ENCODE data around the gene MCUR1.

DNA sequence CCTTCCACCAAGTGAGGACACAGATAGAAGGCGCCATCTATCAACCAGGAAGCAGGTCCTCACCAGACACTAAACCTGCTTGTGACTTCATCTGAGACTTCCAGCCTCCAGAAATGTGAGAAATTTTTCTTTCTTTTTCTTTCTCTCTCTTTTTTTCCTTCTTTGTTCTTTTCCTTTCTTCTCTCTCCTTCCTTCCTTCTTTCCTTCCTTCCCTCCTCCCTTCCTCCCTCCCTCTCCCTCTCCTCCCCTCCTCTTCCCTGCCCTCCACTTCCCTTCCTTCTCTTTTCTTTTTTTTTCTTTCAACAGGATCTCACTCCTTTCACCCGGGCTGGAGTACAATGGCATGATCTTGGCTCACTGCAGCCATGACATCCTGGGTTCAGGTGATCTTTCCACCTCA lies 37.4 kb upstream of the MCUR1 start:
- TF ChIP-seq, protein P1, sequence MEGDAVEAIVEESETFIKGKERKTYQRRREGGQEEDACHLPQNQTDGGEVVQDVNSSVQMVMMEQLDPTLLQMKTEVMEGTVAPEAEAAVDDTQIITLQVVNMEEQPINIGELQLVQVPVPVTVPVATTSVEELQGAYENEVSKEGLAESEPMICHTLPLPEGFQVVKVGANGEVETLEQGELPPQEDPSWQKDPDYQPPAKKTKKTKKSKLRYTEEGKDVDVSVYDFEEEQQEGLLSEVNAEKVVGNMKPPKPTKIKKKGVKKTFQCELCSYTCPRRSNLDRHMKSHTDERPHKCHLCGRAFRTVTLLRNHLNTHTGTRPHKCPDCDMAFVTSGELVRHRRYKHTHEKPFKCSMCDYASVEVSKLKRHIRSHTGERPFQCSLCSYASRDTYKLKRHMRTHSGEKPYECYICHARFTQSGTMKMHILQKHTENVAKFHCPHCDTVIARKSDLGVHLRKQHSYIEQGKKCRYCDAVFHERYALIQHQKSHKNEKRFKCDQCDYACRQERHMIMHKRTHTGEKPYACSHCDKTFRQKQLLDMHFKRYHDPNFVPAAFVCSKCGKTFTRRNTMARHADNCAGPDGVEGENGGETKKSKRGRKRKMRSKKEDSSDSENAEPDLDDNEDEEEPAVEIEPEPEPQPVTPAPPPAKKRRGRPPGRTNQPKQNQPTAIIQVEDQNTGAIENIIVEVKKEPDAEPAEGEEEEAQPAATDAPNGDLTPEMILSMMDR (conservative IDR thresholded peaks at IDR 0.05 in 1 of 2, IDR thresholded peaks at IDR 0.05 in 1 of 2; ENCODE audit: extremely low read depth in 1 of 2, insufficient read depth in 1 of 2, low read depth in 1 of 2, low read length in 2 of 2), result no peak
- TF ChIP-seq EZH2 (IDR thresholded peaks at IDR 0.05; ENCODE audit: borderline replicate concordance, low read length), result no peak
